Heart left ventricle (tissue), 13 donors: Measurements from ENCODE around the gene TMEM182.

Source experiments
- CTCF ChIP-seq, 12 donors: fragments of 200-600 bp; sonication (generic) in 4 of 12; IDR thresholded peaks; one replicate each; pipeline versions ENCODE4 v1.5.0 to v1.8.0; 2018 to 2022; ENCODE audit warnings: antibody characterized with exemption in 12 of 12, mild to moderate bottlenecking in 5 of 12
- POLR2A ChIP-seq, 2 donors: fragments of 450-650 bp; IDR thresholded peaks; one replicate each; pipeline ENCODE4 v1.6.1; 2017; ENCODE audit warnings: antibody characterized with exemption in 2 of 2, mild to moderate bottlenecking in 2 of 2, moderate library complexity in 2 of 2
- donor health status: ischemic (EF 13 %, LVEDD 7.1; RV severe dilation, severe dysfunction).
- donor health status: DM: no; HTN: yes; CAD: no.
- donor health status: DM: no; HTN: no; CAD: no.
- donor health status: ischemic (EF 25% LVEDD 6.9; RV normal size, moderate dysfunction).
- donor health status: ischemic (EF 25% LVEDD 5.7; RV mildly dilated, moderate dysfunction).
- donor health status: ischemic (EF 35%, LVEDD 5.7; RV mildly dilated, moderate dysfunction).
- donor health status: nonischemic (EF 11% LVEDD 7.7; RV severe dilation, severe dysfunction).
- donor health status: DM: yes; HTN: yes; CAD: no.
- donor health status: PGD.
- donor health status: ischemic (EF 29% LVEDD 5.4; RV normal size, mild dysfunction).
- donor health status: nonischemic (EF 23%, LVEDD 6.1; RV moderate dilation, normal function).

GRCh38 chr2:102782933-102783332, 21.1 kb downstream of the TMEM182 start:
- TF ChIP-seq CTCF (IDR thresholded peaks at IDR 0.05) (no peak), POLR2A (IDR thresholded peaks at IDR 0.05) (no peak)
